CD4-positive, alpha-beta T cell (primary cell): ENCODE data around the gene GARIN5B. TPM values are rescaled to one million over a fixed set of nuclear protein-coding genes. Genes with fewer than 3 reads are reported as not detected.

Source experiments
- ATAC-seq: fragments of 200-7000 bp; cut with Tn5 transposase; one replicate; pipeline ENCODE4 v1.10.0; 2022; ENCODE audit warnings: mild to moderate bottlenecking; ENCODE audit not compliant: poor library complexity
- CTCF ChIA-PET: fragments of 350-600 bp; sonication (Branson Sonifier 250); formaldehyde crosslinking; loops from one replicate; lab custom pipeline; 2021; ENCODE audit warnings: antibody characterized with exemption, inconsistent platforms; lab: Charles Lee
- POLR2A ChIA-PET: fragments of 350-600 bp; sonication (Branson Sonifier 250); formaldehyde crosslinking; loops from one replicate; lab custom pipeline; 2021; ENCODE audit warnings: antibody characterized with exemption, inconsistent platforms; lab: Charles Lee
- DNase-seq, 14 experiments: peaks; one replicate each; pipeline ENCODE4 v3.0.0-alpha.2; 2013 to 2020; ENCODE audit warnings: mixed read lengths in 2 of 14
- H3K27ac ChIP-seq, 2 donors: one replicate each; pipeline versions ENCODE4 v1.5.1 to v1.7.0; 2013; ENCODE audit warnings: low read length in 2 of 2, low read depth in 1 of 2, mild to moderate bottlenecking in 1 of 2
- H3K27me3 ChIP-seq, 2 experiments: 1 replicate in 1 of 2; 2 replicates in 1 of 2; pipeline versions ENCODE4 v1.6.1 to v1.7.0; 2013; ENCODE audit warnings: low read length in 2 of 2, control low read depth in 1 of 2, mild to moderate bottlenecking in 1 of 2, moderate library complexity in 1 of 2; ENCODE audit not compliant: insufficient read depth in 2 of 2, control insufficient read depth in 1 of 2
- H3K36me3 ChIP-seq: one replicate; pipeline ENCODE4 v1.6.1; 2013; ENCODE audit warnings: low read length, control low read depth; ENCODE audit not compliant: insufficient read depth
- H3K4me1 ChIP-seq: one replicate; pipeline ENCODE4 v1.6.1; 2013; ENCODE audit warnings: low read length, control low read depth; ENCODE audit not compliant: insufficient read depth
- H3K4me3 ChIP-seq: one replicate; pipeline ENCODE4 v1.5.1; 2013; ENCODE audit warnings: mild to moderate bottlenecking, low read length, moderate library complexity
- H3K9me3 ChIP-seq, 2 experiments: 1 replicate in 1 of 2; 2 replicates in 1 of 2; pipeline versions ENCODE4 v1.6.1 to v1.7.0; 2013; ENCODE audit warnings: low read length in 2 of 2, mild to moderate bottlenecking in 2 of 2, control low read depth in 1 of 2, moderate library complexity in 1 of 2; ENCODE audit not compliant: control insufficient read depth in 1 of 2, insufficient read depth in 1 of 2
- H3K27ac Mint-ChIP-seq: one replicate; pipeline ENCODE4 v1.8.0; 2020; ENCODE audit warnings: mixed read lengths
- H3K27me3 Mint-ChIP-seq: one replicate; pipeline ENCODE4 v1.8.0; 2021; ENCODE audit warnings: mixed read lengths
- H3K36me3 Mint-ChIP-seq: one replicate; pipeline ENCODE4 v1.8.0; 2021; ENCODE audit warnings: low read depth, mixed read lengths
- H3K4me1 Mint-ChIP-seq: one replicate; pipeline ENCODE4 v1.8.0; 2021; ENCODE audit warnings: low read depth, mixed read lengths
- H3K4me3 Mint-ChIP-seq: one replicate; pipeline ENCODE4 v1.8.0; 2020; ENCODE audit warnings: mild to moderate bottlenecking, mixed read lengths
- H3K9me3 Mint-ChIP-seq: one replicate; pipeline ENCODE4 v1.8.0; 2020; ENCODE audit warnings: mixed read lengths
- intact Hi-C, 2 experiments: fragments of 100-400 bp; cut with DNase I in 1 of 2; cut with micrococcal nuclease in 1 of 2; formaldehyde crosslinking; loops; one replicate each; pipeline versions ENCODE4 v1.15.1 to v1.9.0; 2023 to 2025; cut with DNase I, micrococcal nuclease
- total RNA-seq, 174 experiments: library from RNA in 2 of 174; stranded (reverse) in 2 of 174; gene quantifications; one replicate each; pipeline ENCODE4 v1.2.3 and lab custom pipeline; 2021 to 2026
- TF ChIP-seq, protein P1 (sequence below): fragments of 200-600 bp; IDR thresholded peaks from one replicate; pipeline ENCODE4 v1.8.0; 2022; ENCODE audit warnings: antibody characterized with exemption, mild to moderate bottlenecking

GARIN5B gene
- total RNA-seq, 2 experiments from 2014 or later: 0.08 TPM; not detected in 1

DNA sequence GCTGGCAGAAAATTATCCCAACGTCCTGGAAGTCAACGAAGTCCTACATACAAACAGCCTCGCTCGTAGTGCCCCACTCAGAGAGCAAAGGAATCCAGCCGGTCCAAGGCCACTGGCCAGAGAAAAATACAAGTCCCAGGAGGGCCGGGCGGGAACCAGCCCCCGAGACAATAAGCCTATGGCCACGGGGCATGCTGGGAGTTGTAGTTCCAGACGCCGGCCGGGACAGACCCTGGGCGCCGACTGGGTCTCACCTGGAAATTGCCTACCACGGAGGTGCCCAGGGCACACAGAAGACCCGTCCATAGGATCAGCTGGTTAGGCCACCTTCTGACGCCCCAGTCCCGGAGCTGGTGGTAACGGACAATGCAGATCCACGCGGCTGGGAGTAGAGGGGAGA, 43.3 kb downstream of the GARIN5B start:
- Histone ChIP-seq H3K36me3 (no peaks in the 10 kb centered on the region), H3K27ac (no peak overlapping the region), H3K9me3 (peaks cover 0 to 4% of the 10 kb centered on the region in 2 experiments), H3K27me3 (no peaks in the 10 kb centered on the region), H3K4me3 (no peak overlapping the region), H3K4me1 (no peaks in the 10 kb centered on the region)
- no peaks in the 10 kb centered on the region for H3K9me3 Mint-ChIP-seq
- POLR2A ChIA-PET: no interaction called here
- no peaks in the 10 kb centered on the region for H3K36me3 Mint-ChIP-seq
- no peak overlapping the region for H3K4me3 Mint-ChIP-seq
- no peaks in the 10 kb centered on the region for H3K4me1 Mint-ChIP-seq
- CTCF ChIA-PET: no interaction called here
- intact Hi-C loops: no loop called here
- no peak overlapping the region for H3K27ac Mint-ChIP-seq
- DNase-seq: no peak
- H3K27me3 Mint-ChIP-seq: peaks cover 13% of the 10 kb centered on the region
- TF ChIP-seq, protein P1, sequence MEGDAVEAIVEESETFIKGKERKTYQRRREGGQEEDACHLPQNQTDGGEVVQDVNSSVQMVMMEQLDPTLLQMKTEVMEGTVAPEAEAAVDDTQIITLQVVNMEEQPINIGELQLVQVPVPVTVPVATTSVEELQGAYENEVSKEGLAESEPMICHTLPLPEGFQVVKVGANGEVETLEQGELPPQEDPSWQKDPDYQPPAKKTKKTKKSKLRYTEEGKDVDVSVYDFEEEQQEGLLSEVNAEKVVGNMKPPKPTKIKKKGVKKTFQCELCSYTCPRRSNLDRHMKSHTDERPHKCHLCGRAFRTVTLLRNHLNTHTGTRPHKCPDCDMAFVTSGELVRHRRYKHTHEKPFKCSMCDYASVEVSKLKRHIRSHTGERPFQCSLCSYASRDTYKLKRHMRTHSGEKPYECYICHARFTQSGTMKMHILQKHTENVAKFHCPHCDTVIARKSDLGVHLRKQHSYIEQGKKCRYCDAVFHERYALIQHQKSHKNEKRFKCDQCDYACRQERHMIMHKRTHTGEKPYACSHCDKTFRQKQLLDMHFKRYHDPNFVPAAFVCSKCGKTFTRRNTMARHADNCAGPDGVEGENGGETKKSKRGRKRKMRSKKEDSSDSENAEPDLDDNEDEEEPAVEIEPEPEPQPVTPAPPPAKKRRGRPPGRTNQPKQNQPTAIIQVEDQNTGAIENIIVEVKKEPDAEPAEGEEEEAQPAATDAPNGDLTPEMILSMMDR: no peak
- no peak for ATAC-seq

DNA sequence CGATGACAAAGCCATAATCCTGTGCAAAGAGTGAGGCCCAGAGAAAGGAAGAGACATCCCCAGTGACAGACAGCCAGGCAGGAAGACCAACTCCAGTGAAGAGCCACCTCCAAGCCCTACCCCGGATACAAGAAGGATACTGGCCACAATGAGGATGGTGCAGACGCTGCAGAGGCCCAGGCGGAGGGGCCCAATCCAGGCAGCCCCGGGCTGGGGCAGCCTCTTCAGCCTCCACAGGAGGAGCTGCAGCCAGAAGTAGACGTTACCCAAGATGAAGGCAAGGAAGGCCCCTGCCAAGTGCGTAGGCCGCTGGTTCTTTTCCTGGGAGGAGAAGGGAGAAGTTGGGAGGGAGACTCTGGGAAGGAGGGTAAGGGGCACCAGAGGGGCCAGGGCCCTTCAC, 46.4 kb downstream of the GARIN5B start:
- H3K27me3 Mint-ChIP-seq: peaks cover 5% of the 10 kb centered on the region
- H3K4me1 Mint-ChIP-seq: no peaks in the 10 kb centered on the region
- DNase-seq: no peak
- H3K4me1 ChIP-seq: no peaks in the 10 kb centered on the region
- POLR2A ChIA-PET: no interaction called here
- no peak overlapping the region for H3K27ac Mint-ChIP-seq
- H3K9me3 ChIP-seq: peaks cover 0 to 4% of the 10 kb centered on the region in 2 experiments
- no peaks in the 10 kb centered on the region for H3K27me3 ChIP-seq
- no peak overlapping the region for H3K4me3 Mint-ChIP-seq
- intact Hi-C loops: no loop called here
- no peak overlapping the region for H3K4me3 ChIP-seq
- no peak for ATAC-seq
- H3K27ac ChIP-seq: no peak overlapping the region
- no peaks in the 10 kb centered on the region for H3K9me3 Mint-ChIP-seq
- TF ChIP-seq, protein P1: no peak
- no peaks in the 10 kb centered on the region for H3K36me3 Mint-ChIP-seq
- H3K36me3 ChIP-seq: no peaks in the 10 kb centered on the region
- CTCF ChIA-PET: no interaction called here

DNA sequence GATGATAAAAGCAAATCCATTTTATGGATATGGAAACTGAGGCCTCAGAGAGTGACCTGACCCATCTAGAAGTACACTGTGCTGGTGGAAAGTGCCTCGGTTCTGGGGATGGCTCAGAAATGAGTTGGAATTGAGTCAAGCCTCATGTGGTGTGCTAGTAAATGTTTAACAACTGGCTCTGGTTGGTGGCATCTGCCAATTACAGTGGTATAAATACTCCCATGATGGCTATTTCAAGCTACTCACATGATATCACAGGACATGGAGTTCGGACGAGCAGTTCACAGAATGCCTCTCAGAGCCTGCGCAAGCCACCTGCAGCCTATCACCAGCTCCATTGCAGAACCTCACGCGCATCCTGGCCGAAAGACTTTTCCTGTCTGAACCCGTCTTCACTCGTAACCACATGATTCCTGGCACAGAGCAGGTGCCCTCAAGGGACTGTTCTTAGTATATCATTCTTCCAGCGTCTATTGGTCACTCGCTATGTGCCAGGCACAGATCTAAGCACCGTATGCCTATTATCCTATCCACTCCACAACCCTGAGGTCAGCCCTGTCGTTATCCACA, 47.0 kb downstream of the GARIN5B start:
- DNase-seq: no peak
- Histone ChIP-seq H3K4me3 (no peak overlapping the region), H3K4me1 (no peaks in the 10 kb centered on the region), H3K27ac (no peak overlapping the region), H3K9me3 (peaks cover 0 to under 1% of the 10 kb centered on the region in 2 experiments), H3K36me3 (no peaks in the 10 kb centered on the region), H3K27me3 (no peaks in the 10 kb centered on the region)
- Mint-ChIP-seq H3K36me3 (no peaks in the 10 kb centered on the region), H3K9me3 (no peaks in the 10 kb centered on the region), H3K4me3 (no peak overlapping the region), H3K27ac (no peak overlapping the region), H3K4me1 (no peaks in the 10 kb centered on the region), H3K27me3 (peaks cover 4% of the 10 kb centered on the region)
- TF ChIP-seq, protein P1: no peak
- intact Hi-C loops: no loop called here
- ATAC-seq: no peak
- POLR2A ChIA-PET: no interaction called here
- CTCF ChIA-PET: no interaction called here
